GM18498 (cell line): ENCODE data around the gene GDF3.
"Not testable (repeated sequence)": the region's sequence is repeated elsewhere in the genome, so short reads cannot be mapped to it uniquely, and the experiment has no call there.

Source experiments
- ATAC-seq: cut with Tn5 transposase; IDR thresholded peaks from one replicate; pipeline ENCODE4 v1.9.1; 2021; ENCODE audit warnings: mild to moderate bottlenecking, moderate library complexity; ENCODE audit not compliant: unreplicated experiment

GDF3 gene

GRCh38 chr12:7668171-7668570 lies 27.4 kb downstream of the GDF3 start:
- ATAC-seq, result no peak

DNA sequence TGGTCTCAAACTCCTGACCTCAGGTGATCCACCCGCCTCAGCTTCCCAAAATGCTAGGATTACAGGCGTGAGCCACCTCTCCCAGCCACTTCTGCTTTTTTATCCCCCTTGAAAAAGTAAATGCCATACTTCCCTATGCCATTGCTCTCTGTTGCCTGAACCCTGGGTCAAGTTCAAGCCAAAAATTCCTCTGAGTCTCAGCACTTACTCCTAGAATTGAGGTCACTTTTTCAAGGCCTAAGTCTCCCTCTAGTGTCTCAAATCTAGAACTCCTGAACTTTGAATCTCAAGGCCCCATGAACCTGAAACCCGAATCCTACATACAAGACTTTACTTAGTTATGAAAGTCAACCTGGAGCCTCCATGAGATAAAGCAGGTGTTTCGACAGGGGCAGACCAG lies 28.4 kb downstream of the GDF3 start:
- ATAC-seq, result no peak

DNA sequence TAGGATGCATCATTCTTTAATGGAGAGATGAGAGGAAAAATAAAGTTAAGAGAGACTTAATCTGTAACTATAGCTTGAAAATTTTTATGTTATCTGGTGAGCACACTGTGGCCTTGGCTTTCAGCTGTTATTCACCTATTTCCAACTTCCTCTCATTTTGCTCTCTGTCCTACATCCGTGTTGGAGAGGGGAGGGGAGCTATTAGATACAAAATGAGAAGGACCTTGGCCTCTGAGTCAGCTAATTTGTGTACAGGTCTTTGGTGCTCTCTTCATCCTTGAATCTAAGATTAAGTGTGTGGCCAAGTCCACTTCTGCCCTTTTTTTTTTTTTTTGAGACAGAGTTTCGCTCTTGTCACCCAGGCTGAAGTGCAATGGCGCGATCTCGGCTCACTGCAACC lies 29.0 kb downstream of the GDF3 start:
- no peak for ATAC-seq

DNA sequence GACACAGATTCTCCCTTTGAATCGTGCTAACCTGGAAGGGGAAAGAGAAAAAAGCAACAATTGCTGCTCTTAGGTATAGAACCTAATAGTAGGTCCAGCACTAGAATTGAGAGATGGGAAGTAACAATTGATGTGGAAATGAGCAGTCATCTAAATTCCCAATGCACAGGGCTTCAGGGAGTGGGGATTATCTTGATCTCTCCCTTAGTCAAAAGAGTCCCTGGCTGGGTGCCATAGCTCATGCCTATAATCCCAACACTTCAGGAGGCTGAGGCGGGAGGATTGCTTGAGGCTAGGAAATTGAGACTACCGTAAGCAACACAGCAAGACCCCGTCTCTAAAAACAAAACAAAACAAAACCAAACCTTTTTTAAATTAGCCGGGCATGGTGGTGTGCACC lies 33.8 kb downstream of the GDF3 start:
- no peak for ATAC-seq

- no peak for ATAC-seq
These were observed 39.5 kb downstream of the GDF3 start for GRCh38 chr12:7656121-7656520.

- no peak for ATAC-seq
These were observed 45.5 kb downstream of the GDF3 start for GRCh38 chr12:7650091-7650490.

GRCh38 chr12:7647071-7647470 lies 48.5 kb downstream of the GDF3 start:
- ATAC-seq, result no peak

DNA sequence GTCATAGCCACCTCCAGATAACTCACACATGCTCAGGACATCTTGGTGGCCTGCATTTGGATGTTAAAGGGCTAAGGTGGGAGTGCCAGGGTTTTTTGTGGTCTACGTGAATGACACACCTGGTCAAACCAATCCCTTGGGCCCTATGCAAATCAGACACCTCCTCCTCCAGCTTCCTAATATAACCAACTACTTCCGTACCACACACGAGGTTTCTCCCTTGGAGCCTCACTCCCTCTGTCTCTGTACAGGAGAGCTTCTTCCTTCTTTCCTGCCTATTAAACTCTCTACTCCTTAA lies 49.4 kb downstream of the GDF3 start:
- ATAC-seq, result no peak

GRCh38 chr12:7645395-7646177 lies 50.0 kb downstream of the GDF3 start:
- ATAC-seq, result no peak

- no peak for ATAC-seq
These were observed 52.7 kb downstream of the GDF3 start for GRCh38 chr12:7642876-7643309.

- no peak for ATAC-seq
These were observed 53.3 kb downstream of the GDF3 start for GRCh38 chr12:7642287-7642686.

GRCh38 chr12:7640123-7640995 lies 55.2 kb downstream of the GDF3 start:
- ATAC-seq, result not testable (repeated sequence)
